NCI-H1105 (cell line): ENCODE measurements around the gene GPRC5A.

Source experiments
- DNase-seq: peaks from one replicate; lab custom pipeline; 2025; lab: John Stamatoyannopoulos, UW

The GPRC5A gene

DNA sequence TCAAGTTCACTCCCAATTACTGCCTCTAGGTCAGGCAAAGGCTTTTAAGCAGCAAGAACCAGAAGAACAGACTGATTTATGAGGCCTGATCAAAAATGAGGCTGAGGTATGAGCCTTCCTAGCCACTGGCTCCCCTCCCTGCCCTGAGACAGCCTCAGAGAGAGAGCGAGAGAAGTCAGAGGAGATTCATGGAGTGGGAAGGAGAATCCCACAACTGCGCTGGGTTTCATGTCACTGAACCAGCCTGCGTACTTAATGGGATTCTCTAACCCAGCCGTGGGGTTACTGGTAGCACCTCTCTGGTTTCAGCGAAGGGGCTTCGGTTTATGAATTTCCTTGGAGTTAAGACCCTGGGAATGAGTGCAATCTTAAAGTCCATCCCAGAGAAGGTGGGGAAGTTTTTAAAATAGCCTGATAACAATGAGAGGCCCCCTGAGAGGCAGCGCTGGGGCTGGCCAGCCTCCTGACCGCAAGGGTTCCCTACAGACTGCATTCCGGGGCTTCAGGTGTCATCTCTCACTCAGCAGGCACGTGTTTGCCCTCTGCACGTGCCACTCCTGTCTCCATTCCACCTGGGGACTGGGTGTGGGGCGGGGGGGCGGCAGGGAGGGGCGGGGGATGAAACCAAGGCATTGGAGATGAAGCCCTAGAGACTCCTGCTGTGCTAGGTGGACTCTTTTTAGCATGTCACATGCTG, 6.1 kb upstream of the GPRC5A start:
- DNase-seq = no peak

DNA sequence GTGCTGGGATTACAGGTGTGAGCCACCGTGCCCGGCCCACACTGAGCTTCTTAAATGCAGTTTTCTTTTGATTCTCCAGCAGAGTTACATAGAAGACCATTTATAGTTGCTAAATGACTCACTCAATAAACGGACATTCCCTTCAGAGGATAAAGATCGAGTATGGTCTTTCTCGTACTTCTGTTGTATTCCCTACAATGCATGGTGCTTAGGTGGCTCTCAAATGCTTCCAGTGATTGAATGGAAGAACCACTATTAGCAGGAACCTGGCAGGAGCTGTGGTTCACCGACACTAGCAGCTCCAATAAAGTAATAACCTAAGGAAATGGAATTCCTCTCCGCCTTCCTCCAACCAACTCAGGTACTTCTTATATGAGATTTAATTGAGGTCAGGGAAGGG, 3.9 kb upstream of the GPRC5A start:
- DNase-seq = no peak

DNA sequence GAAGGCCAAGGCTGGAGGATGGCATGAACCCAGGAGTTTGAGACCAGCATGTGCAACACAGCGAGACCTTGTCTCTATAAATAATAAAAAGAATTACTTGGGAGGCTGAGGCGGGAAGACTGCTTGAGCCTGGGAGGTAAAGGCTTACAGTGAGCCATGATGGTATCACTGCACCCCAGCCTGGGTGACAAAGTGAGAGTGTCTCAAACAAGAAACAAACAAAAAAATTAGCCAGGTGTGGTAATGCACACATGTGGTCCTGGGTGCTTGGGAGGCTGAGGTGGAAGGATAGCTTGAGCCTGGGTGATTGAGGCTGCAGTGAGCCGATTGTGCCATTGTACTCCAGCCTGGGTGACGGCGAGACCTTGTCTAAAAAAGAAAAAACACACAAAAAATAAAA, 1.7 kb upstream of the GPRC5A start:
- no peak for DNase-seq

DNA sequence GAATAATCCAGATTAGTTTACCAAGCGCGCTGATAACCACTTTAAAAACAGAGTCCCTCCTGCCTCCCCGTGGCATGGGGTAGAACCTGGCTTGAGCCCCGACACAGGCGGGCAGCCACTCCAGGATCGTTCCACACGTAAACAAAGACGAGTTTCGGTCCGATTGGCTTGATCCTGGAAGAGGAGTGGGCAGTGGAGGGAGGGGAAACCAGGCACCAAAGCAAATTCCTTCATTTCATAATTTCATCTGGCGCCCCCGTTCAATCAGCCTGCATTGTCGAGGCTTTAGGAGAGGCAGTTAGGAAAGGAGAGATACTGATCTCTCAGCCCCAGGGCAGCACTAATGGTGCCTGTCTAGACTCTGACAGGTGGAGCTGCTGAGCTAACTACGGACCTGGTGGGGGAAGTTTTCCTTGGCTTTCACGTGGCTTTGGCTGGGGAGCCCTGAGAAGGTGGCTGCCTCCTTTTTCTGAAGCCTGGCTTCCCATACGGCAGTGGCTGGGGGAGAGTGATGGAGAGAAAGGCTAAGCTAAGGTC, 751 bp upstream of the GPRC5A start:
- DNase-seq = peak; percentile 74

DNA sequence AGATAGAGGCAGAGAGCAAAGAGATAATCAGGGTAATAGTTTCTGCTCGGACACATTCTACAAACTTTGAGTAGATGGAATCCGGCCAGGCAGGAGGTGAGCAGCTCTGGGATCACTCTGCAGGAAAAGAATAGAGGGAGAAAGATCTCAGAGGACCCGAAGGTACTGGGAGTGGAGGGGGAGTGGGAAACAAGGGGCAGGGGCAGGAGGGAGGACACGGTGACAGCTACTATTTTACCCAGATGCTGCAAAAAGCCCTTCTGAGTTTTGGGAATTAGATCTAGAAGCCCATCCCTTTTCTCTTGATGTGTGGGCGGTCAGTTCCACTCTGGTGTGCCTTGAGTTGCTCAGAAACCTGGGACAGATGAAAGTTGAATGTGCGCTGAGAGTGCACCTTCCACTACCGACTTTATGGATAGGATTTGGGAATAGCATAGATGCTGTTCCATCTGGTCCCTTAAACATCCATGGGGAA, 556 bp downstream of the GPRC5A start:
- no peak for DNase-seq

DNA sequence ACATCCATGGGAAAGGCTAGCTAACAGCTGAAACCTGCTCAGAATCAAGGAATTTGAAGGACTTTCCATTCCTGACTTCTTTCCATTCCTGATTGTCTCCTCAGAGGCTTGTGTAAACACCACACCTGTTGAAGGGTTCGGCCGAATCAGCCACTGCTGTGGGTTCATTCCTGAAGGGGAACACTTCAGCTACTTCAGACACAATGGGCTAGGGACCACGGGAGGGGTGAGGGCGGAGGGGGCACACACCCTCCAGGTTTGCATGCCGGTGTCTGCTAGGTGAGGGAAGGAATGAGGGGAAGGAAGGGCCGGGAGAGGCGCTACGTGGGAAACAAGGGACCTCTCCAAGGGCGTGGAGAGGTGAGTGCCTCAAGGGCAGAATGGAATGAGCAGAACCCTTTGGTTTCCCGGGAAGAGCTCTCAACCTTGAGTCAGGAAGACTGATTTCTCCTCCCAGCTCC, 1.3 kb downstream of the GPRC5A start:
- no peak for DNase-seq

DNA sequence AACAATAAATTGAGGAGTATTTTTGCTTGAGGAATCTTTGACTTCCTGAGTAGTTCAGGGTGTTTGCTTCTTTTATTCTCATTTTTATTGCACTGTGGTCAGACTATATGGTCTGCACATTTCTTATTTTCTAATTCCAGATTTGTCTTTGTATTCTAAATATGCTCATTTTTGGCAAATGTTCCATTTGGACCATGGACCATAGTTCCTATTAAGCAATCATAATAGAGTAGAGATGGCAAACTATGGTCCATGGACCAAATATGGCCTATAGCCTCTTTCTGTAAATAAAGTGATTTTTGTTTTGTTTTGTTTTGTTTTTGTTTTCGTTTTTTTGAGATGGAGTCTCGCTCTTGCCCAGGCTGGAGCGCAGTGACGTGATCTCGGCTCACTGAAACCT, 2.1 kb downstream of the GPRC5A start:
- no peak for DNase-seq

DNA sequence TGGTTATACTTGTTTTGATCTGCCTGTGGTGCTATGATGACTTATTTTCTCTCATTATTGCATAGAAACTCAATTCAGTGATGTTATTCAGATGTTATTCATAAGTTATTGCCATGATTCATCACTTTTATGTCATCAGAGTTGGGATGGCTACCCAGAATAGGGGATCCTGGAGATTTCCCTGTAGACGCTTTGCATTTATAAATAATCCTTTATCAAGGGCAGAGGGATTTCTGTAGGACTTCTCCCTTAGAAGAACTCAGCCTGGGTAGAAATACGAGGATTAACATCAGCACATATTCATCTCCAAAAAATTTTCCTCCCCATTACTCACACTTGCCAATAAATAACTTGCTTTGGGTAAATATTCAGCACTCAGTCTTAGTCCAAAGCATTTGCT, 4.9 kb downstream of the GPRC5A start:
- no peak for DNase-seq

DNA sequence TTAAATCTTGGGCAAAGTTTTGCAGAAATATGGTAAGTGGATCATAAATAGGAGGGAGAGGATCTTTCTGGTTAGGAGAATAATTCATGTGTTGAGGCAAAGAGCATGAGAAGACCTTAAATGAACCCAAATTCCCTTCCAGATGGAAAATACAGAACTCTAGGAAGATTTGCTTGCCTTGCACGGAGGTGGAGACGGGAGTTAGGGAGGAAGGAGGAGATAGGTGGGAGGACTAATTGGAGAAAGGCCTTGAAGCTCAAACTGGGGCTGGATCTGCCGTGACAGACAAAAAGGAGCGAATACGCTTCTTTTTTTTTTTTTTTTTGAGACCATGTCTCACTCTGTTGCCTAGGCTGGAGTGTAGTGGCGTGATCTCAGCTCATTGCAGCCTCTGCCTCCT, 5.9 kb downstream of the GPRC5A start:
- no peak for DNase-seq

DNA sequence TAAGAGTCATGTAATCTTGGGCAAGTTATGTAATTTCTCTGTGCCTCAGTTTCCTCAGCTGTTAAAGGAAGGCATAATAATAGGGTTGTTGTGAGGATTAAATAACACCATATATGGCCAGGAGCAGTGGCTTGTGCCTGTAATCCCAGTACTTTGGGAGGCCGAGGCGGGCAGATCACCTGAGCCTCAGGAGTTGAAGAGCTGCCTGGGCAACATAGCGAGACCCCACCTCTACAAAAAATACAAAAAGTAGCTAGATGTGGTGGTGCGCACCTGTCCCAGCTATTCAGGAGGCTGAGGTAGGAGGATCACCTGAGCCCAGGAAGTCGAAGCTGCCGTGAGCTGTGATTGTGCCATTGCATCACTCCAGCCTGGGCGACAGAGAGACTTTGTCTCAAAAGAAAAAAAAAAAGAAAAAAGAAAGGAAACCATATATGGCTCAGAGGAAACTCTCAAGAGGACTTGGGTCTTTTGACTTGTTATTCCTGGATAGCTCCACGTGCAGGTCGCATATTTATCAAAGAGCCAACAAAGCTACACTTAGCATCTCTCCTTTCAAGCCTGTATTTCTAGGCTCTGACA, 6.9 kb downstream of the GPRC5A start:
- no peak for DNase-seq

DNA sequence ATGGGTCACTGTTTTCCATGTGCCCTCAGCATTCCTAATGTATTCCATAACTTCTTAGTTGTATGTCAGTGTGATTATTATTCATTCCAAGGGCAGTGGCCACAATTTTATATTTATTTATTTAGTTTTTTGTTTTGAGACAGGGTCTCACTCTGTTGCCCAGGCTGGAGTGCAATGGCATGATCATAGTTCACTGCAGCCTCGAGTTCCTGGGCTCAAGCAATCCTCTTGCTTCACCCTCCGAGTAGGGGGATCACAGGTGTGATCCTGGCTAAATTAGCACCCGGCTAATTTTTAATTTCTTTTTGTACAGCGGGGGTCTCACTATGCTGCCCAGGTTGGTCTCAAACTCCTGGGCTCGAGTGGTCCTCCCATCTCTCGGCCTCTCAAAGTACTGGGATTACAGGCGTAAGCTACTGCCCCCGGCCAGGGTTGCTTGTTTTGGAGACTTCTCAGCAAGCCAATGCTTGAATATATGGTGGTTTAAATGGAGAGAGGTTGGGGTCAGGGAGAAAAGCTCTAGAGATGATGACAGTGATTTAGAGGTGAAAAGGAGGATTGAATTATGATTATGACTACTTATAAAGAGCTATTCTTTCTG, 7.6 kb downstream of the GPRC5A start:
- DNase-seq = no peak

DNA sequence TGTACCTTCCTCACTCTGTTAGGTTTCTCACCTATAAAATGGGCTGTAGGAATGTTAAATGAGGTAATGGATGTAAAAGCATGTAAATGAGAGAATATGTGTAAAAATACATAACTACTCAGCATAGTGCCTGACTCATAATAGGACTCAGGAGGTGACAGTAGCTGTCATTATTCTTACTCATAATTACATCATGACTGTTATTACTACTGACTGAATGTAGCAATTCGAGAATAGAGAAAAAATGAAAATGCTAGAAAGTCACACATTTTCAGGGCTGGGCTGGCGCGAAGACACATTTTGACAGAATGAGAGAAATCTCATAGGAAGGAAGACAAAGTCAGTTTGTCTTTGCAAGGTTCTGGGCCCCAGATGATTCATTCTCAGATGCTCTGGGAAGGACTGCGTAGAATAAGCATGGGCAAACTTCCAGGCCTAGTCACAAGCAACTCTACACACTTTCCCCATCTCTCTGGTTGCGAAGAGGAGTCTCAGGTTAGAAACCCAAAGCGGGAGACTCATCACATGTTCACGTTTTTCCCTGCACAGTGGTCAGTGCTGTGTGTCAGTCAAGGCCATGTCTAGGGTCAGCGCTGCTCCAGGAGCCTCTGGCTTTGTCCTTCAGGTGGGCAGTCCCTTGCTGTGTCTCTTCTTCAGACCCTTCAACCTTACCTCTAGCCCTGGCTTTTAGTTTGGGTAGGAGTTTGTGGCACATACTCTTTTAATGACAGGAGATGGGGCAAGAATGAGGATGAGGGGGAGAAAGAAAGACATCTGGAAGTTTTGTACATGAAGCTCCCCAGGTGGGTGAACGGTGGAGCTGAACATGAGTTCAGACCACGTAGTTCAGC, 8.4 kb downstream of the GPRC5A start:
- no peak for DNase-seq

DNA sequence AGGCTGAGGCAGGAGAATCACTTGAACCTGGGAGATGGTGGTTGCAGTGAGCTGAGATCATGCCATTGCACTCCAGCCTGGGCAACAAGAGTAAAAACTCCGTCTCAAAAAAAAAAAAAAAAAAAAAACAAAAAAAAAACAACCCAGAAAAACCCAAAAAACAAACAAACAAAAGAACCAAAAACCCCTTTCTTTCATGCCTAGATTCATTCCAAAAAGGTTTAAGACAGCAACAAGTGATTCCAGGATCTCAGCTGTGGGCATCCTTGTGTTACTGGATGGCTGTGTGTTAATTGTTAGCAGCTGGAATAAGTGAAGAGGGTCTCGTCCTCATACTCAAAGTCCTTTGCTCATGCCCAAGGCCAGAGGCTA, 9.4 kb downstream of the GPRC5A start:
- no peak for DNase-seq

DNA sequence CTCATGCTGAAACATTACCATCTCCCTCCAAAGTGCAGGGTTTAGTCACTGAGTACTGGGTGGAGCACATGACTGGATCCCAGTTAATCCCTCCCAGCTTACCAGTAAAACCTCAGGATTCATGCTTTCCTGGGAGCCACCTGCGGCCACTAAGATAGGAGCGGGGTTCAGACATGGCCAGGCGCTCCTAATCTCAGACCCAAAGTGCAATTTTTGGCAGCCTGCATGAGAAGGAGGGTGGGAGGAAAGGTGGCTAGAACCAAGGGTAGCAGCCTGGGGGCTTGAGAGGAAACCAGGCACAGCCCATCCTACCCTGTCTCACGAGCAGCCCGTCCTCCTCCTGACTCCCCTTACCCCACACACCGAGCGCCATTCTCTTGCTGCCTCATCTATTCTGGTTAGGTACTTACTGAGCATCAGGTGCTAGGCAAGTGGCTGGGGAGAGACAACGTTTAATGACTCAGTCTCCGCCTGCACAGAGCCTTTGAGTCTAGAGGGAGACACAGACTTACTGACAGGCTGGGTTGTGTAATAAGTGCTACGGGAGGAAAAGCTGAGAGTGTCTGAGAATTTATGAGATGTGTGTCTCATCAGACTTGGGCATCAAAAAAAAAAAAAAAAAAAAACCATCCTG, 9.9 kb downstream of the GPRC5A start:
- DNase-seq = no peak

DNA sequence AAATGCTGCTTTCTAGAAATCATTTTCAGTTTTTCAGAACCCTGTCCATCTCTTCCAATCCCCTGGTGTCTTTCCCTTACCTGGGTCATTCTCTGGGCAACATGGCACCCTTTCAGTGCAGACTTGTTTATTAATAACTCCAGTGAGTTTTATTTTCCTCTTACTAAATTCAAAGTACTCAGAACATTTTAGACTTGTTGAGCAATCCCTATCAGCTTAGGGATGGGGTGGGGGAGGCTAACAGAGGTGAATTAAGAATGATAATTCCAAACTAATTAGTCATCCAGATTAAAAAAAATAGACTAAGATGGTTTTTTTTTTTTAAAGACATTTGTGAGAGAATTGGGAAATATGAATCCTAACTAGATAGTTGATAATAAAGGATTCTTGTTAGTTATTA, 10.7 kb downstream of the GPRC5A start:
- DNase-seq = no peak

DNA sequence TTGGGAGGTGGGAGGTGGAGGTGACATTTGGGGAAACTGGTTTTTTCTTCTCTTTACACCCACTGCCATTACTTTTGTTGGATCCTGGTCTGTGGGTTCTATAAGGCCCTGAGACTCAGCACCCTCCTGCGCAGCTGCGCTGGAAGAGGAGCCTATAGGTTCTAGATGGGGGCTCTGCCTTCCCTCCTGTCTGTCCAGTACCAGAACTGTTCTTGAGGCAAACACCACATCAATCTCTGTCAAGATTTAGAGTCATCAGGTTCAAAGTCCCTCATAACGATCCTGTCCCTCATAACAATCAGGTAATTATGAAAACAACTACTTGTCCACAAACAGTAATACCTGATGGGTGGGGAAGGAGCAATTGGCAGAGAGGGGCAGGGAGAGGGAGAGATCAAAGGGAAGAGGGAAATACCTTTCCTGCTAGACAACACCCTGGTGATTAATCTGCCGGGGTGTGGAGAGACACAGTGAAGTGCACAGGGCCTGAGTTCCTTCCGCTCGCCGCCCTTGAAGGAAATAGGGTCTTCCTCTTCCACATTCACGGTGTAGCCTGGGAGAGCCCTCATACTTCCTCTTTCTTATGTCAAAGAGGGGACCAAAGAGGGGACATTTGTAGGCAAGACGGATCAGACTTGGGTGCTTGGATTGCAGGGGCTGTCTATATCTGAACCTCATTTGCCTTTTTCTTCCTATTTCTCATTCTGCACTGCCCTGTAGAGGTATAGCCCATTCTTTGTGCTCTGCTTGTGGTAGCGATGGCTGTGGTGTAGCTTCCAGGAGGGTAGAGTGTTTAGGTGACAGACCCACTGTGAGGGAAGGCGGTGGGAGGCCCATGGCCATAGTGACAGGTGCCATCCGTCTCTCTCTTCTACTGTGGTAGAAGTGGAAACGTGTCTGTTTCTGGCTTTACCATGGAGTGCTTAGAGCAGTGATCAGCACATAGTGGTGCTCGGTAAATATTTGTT, 12.6 kb downstream of the GPRC5A start:
- DNase-seq = no peak

DNA sequence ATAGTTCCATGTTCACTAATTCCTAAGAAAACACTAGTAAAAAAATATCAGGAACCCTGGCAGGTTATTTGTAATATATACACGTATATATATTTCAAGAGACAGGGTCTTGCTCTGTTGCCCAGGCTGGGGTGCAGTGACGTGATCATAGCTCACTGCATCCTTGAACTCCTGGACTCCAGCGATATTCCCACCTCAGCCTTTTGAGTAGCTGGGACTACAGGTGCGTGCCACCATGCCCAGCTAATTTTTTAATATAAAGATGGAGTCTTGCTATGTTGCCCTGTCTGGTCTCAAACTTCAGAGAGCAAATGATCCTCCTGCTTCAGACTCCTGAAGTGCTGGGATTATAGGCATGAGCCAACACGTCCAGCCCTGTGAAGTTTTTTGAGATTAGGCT, 16.2 kb downstream of the GPRC5A start:
- DNase-seq = no peak

DNA sequence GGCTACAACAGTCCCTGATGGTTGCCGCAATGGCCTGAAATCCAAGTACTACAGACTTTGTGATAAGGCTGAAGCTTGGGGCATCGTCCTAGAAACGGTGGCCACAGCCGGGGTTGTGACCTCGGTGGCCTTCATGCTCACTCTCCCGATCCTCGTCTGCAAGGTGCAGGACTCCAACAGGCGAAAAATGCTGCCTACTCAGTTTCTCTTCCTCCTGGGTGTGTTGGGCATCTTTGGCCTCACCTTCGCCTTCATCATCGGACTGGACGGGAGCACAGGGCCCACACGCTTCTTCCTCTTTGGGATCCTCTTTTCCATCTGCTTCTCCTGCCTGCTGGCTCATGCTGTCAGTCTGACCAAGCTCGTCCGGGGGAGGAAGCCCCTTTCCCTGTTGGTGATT, 16.9 kb downstream of the GPRC5A start:
- DNase-seq = no peak

DNA sequence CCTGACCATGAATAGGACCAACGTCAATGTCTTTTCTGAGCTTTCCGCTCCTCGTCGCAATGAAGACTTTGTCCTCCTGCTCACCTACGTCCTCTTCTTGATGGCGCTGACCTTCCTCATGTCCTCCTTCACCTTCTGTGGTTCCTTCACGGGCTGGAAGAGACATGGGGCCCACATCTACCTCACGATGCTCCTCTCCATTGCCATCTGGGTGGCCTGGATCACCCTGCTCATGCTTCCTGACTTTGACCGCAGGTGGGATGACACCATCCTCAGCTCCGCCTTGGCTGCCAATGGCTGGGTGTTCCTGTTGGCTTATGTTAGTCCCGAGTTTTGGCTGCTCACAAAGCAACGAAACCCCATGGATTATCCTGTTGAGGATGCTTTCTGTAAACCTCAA, 17.3 kb downstream of the GPRC5A start:
- no peak for DNase-seq

DNA sequence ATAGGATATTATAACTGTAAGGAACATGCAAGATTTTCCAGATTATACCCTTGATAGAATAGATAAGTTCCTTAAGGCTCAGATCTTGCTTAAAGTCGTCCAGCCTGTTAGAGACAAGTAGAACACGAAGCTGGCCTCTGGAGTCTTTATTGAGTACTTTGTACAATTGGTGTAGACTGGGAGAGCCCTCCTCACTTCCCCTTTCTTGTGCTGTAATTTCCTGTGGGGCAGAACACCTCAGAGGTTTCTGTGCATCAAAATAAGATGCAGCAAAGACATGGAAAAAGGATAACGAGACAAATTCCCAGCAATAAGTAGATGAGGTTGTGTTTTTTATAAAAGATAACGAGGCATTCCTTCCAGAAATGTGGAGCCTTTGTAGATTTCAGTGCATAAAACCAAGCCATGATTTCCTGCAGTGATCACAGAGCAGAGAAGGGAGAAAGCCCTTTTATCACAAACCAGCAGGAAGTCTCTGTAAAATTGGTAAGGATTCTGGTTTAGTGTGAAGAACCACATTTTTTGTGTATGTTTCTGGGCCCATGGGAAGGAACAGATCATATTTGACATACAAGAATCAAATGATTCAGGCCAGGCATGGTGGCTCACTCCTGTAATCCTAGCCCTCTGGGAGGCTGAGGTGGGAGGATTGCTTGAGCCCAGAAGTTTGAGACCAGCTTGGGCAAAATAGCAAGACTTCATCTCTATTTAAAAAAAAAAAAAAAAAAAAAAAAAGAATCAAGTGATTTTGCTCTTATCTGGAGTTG, 18.0 kb downstream of the GPRC5A start:
- no peak for DNase-seq
